CD14-positive monocyte (primary cell): ENCODE results near the gene CCDC90B. TPM values are rescaled to one million over a fixed set of nuclear protein-coding genes. Genes with fewer than 3 reads are reported as not detected.
A peak's percentile ranks its signal among the peaks of the same experiment; 100 is the strongest.

Source experiments
- DNase-seq, 3 donors: peaks; one replicate each; pipeline ENCODE4 v3.0.0-alpha.2; 2011 to 2022
- H2AFZ ChIP-seq: 2 replicates; pipeline ENCODE4 v1.6.0; 2012; ENCODE audit warnings: mild to moderate bottlenecking, low read depth, low read length, inconsistent platforms; ENCODE audit not compliant: insufficient read depth, poor library complexity, severe bottlenecking
- H3K27ac ChIP-seq, 2 donors: 1 replicate in 1 of 2; 2 replicates in 1 of 2; pipeline ENCODE4 v1.5.1; 2012 to 2013; ENCODE audit warnings: low read length in 2 of 2, control low read depth in 1 of 2, inconsistent platforms in 1 of 2, low read depth in 1 of 2, mild to moderate bottlenecking in 1 of 2
- H3K27me3 ChIP-seq, 2 donors: one replicate each; pipeline versions ENCODE4 v1.6.0 to v1.6.1; 2011 to 2013; ENCODE audit warnings: low read length in 2 of 2; ENCODE audit not compliant: control insufficient read depth in 2 of 2, insufficient read depth in 2 of 2
- H3K36me3 ChIP-seq, 2 donors: replicated peaks in 1 of 2; 1 replicate in 1 of 2; 2 replicates in 1 of 2; pipeline versions ENCODE4 v1.5.1 to v1.6.1; 2012 to 2013; ENCODE audit warnings: low read length in 2 of 2, control low read depth in 1 of 2, inconsistent platforms in 1 of 2, mild to moderate bottlenecking in 1 of 2; ENCODE audit not compliant: insufficient read depth in 2 of 2, control insufficient read depth in 1 of 2
- H3K4me1 ChIP-seq, 2 donors: 1 replicate in 1 of 2; 2 replicates in 1 of 2; pipeline versions ENCODE4 v1.5.1 to v1.6.1; 2012 to 2013; ENCODE audit warnings: low read length in 2 of 2, control low read depth in 1 of 2, inconsistent platforms in 1 of 2, mild to moderate bottlenecking in 1 of 2, moderate library complexity in 1 of 2; ENCODE audit not compliant: insufficient read depth in 2 of 2, control insufficient read depth in 1 of 2
- H3K4me2 ChIP-seq: replicated peaks from 2 replicates; pipeline ENCODE3; 2012; ENCODE audit warnings: low read length, moderate library complexity, mild to moderate bottlenecking; ENCODE audit not compliant: poor library complexity, severe bottlenecking; ENCODE audit errors: extremely low read depth
- H3K4me3 ChIP-seq, 3 experiments: fragments of 200-600 bp in 1 of 3; sonication (generic) in 1 of 3; replicated peaks in 1 of 3; 1 replicate in 2 of 3; 2 replicates in 1 of 3; pipeline ENCODE4 v1.5.1; 2011 to 2013; ENCODE audit warnings: low read length in 3 of 3, mild to moderate bottlenecking in 3 of 3, control low read depth in 2 of 3, low read depth in 2 of 3, inconsistent platforms in 1 of 3, moderate library complexity in 1 of 3
- H3K79me2 ChIP-seq: 2 replicates; pipeline ENCODE4 v1.6.0; 2012; ENCODE audit warnings: mild to moderate bottlenecking, control low read depth, inconsistent platforms, low read length, moderate library complexity; ENCODE audit not compliant: insufficient read depth
- H3K9ac ChIP-seq: 2 replicates; pipeline ENCODE4 v1.6.0; 2017; ENCODE audit warnings: low read length, mild to moderate bottlenecking; ENCODE audit not compliant: insufficient read depth, poor library complexity, severe bottlenecking
- H3K9me3 ChIP-seq, 2 donors: replicated peaks in 1 of 2; 1 replicate in 1 of 2; 2 replicates in 1 of 2; pipeline versions ENCODE4 v1.5.1 to v1.6.1; 2012 to 2013; ENCODE audit warnings: low read length in 2 of 2, control low read depth in 1 of 2; ENCODE audit not compliant: control insufficient read depth in 1 of 2, insufficient read depth in 1 of 2
- H4K20me1 ChIP-seq: 2 replicates; pipeline ENCODE4 v1.6.0; 2012; ENCODE audit warnings: mild to moderate bottlenecking, low read length, control low read depth, moderate library complexity; ENCODE audit not compliant: insufficient read depth
- H3K27ac Mint-ChIP-seq, 7 donors: one replicate each; pipeline ENCODE4 v1.8.0; 2020; ENCODE audit warnings: mild to moderate bottlenecking in 7 of 7, mixed read lengths in 7 of 7, moderate library complexity in 6 of 7, inconsistent platforms in 2 of 7
- H3K27me3 Mint-ChIP-seq, 3 donors: one replicate each; pipeline ENCODE4 v1.8.0; 2021 to 2022; ENCODE audit warnings: low read depth in 3 of 3, mild to moderate bottlenecking in 3 of 3, mixed read lengths in 3 of 3, moderate library complexity in 3 of 3, inconsistent platforms in 1 of 3
- H3K36me3 Mint-ChIP-seq, 2 donors: one replicate each; pipeline ENCODE4 v1.8.0; 2020; ENCODE audit warnings: mixed read lengths in 2 of 2, inconsistent platforms in 1 of 2, mild to moderate bottlenecking in 1 of 2
- H3K4me1 Mint-ChIP-seq: one replicate; pipeline ENCODE4 v1.8.0; 2020; ENCODE audit warnings: mild to moderate bottlenecking, mixed read lengths
- H3K4me3 Mint-ChIP-seq, 2 donors: one replicate each; pipeline ENCODE4 v1.8.0; 2020; ENCODE audit warnings: mild to moderate bottlenecking in 2 of 2, mixed read lengths in 2 of 2, moderate library complexity in 1 of 2
- H3K9me3 Mint-ChIP-seq, 7 donors: one replicate each; pipeline ENCODE4 v1.8.0; 2020 to 2022; ENCODE audit warnings: mixed read lengths in 7 of 7, mild to moderate bottlenecking in 6 of 7, moderate library complexity in 6 of 7, inconsistent platforms in 2 of 7
- WGBS: methylation state at CpG from one replicate; pipeline ENCODE4 v1.1.5; 2013; ENCODE audit warnings: missing lambda C conversion rate; ENCODE audit not compliant: insufficient coverage; 5-methylcytosine and 5-hydroxymethylcytosine counted together
- intact Hi-C, 2 donors: fragments of 100-400 bp; cut with micrococcal nuclease; formaldehyde crosslinking; loops; one replicate each; pipeline versions ENCODE4 v1.15.0 to v1.15.1; 2023
- polyA plus RNA-seq, 3 donors: library from polyadenylated mRNA; depleted of rRNA in 1 of 3; unstranded in 2 of 3; stranded (reverse) in 1 of 3; fragments of 300-500 nt in 2 of 3; fragments of >200 nt in 1 of 3; fragmentation: Illumina TruSeq in 2 of 3; gene quantifications; 1 replicate in 2 of 3; 2 replicates in 1 of 3; pipeline ENCODE4 v1.2.3, GENCODE V29; 2012 to 2021
- TF ChIP-seq, protein P1 (sequence below): fragments of 200-600 bp; IDR thresholded peaks from one replicate; pipeline ENCODE4 v1.8.0; 2022; ENCODE audit warnings: antibody characterized with exemption, mild to moderate bottlenecking

The CCDC90B gene
- polyA plus RNA-seq, 3 donors = 15.3 to 46.2 (median 39.6) TPM

GRCh38 chr11:83252266-83252665, 33.9 kb downstream of the CCDC90B start:
- no peak for DNase-seq
- H3K79me2 ChIP-seq = no peaks in the 10 kb centered on the region
- no peak overlapping the region for H2AFZ ChIP-seq
- H3K4me1 ChIP-seq = no peaks in the 10 kb centered on the region
- H3K9ac ChIP-seq = no peak overlapping the region
- no peak overlapping the region for H3K27ac Mint-ChIP-seq
- intact Hi-C loops = no loop called here
- H3K9me3 Mint-ChIP-seq = no peaks in the 10 kb centered on the region
- no peaks in the 10 kb centered on the region for H4K20me1 ChIP-seq
- H3K27ac ChIP-seq = no peak overlapping the region
- H3K4me2 ChIP-seq = no peak overlapping the region
- peaks cover 0 to 10% of the 10 kb centered on the region in 2 donors for H3K36me3 ChIP-seq
- peaks cover 5 to 11% of the 10 kb centered on the region in 2 donors for H3K36me3 Mint-ChIP-seq
- peaks cover 1 to 2% (median 2%) of the 10 kb centered on the region in 3 donors for H3K27me3 Mint-ChIP-seq
- H3K27me3 ChIP-seq = no peaks in the 10 kb centered on the region
- TF ChIP-seq, protein P1, sequence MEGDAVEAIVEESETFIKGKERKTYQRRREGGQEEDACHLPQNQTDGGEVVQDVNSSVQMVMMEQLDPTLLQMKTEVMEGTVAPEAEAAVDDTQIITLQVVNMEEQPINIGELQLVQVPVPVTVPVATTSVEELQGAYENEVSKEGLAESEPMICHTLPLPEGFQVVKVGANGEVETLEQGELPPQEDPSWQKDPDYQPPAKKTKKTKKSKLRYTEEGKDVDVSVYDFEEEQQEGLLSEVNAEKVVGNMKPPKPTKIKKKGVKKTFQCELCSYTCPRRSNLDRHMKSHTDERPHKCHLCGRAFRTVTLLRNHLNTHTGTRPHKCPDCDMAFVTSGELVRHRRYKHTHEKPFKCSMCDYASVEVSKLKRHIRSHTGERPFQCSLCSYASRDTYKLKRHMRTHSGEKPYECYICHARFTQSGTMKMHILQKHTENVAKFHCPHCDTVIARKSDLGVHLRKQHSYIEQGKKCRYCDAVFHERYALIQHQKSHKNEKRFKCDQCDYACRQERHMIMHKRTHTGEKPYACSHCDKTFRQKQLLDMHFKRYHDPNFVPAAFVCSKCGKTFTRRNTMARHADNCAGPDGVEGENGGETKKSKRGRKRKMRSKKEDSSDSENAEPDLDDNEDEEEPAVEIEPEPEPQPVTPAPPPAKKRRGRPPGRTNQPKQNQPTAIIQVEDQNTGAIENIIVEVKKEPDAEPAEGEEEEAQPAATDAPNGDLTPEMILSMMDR = no peak
- no peaks in the 10 kb centered on the region for H3K9me3 ChIP-seq
- peaks cover 2% of the 10 kb centered on the region for H3K4me1 Mint-ChIP-seq
- H3K4me3 ChIP-seq = no peak overlapping the region
- no CpG with 5 or more reads among the region's 2 CpGs for WGBS
- no peak overlapping the region for H3K4me3 Mint-ChIP-seq

GRCh38 chr11:83249972-83250593, 36.1 kb downstream of the CCDC90B start:
- H3K36me3 Mint-ChIP-seq = no peaks in the 10 kb centered on the region
- H3K9me3 ChIP-seq = no peaks in the 10 kb centered on the region
- no CpG with 5 or more reads among the region's 4 CpGs for WGBS
- peaks cover 0 to 2% (median 1%) of the 10 kb centered on the region in 3 donors for H3K27me3 Mint-ChIP-seq
- no peak overlapping the region for H3K4me3 Mint-ChIP-seq
- intact Hi-C loops = loop anchor here in 1 of 2 donors (10.0 kb wide), 1 partner anchor 575 kb away; no protein-coding TSS in a partner anchor
- no peak overlapping the region for H3K27ac ChIP-seq
- no peaks in the 10 kb centered on the region for H3K9me3 Mint-ChIP-seq
- no peaks in the 10 kb centered on the region for H3K27me3 ChIP-seq
- TF ChIP-seq, protein P1 = peak; percentile 84
- H3K79me2 ChIP-seq = no peaks in the 10 kb centered on the region
- H3K36me3 ChIP-seq = no peaks in the 10 kb centered on the region
- H3K4me2 ChIP-seq = no peak overlapping the region
- peak; percentile 12 to 46 (median 32) for DNase-seq
- no peaks in the 10 kb centered on the region for H4K20me1 ChIP-seq
- no peaks in the 10 kb centered on the region for H3K4me1 ChIP-seq
- no peak overlapping the region for H3K27ac Mint-ChIP-seq
- H3K9ac ChIP-seq = no peak overlapping the region
- H3K4me1 Mint-ChIP-seq = peaks cover 2% of the 10 kb centered on the region
- H2AFZ ChIP-seq = no peak overlapping the region
- H3K4me3 ChIP-seq = no peak overlapping the region
